GM12878 (cell line): ENCODE data around the gene KIFC3. TPM values are rescaled to one million over a fixed set of nuclear protein-coding genes. Genes with fewer than 3 reads are reported as not detected.
"Not testable (repeated sequence)": the region's sequence is repeated elsewhere in the genome, so short reads cannot be mapped to it uniquely, and the experiment has no call there.

Experiments used
- ATAC-seq: fragments of 200-7000 bp; cut with Tn5 transposase; 3 replicates; pipeline ENCODE4 v1.9.1; 2020; ENCODE audit warnings: mild to moderate bottlenecking, moderate library complexity
- BruUV-seq: library from RNA; stranded (reverse); fragments of 400-500 nt; replicated peaks from 2 replicates; lab custom pipeline; 2021; lab: Mats Ljungman, UMichigan
- CTCF ChIA-PET: fragments of 300-600 bp; sonication (Branson Sonifier 250); formaldehyde crosslinking; extraction: SDS; loops from one replicate; lab custom pipeline; 2021; ENCODE audit warnings: inconsistent platforms; lab: Yijun Ruan, JAX
- POLR2A ChIA-PET: fragments of 350-600 bp; formaldehyde crosslinking; extraction: SDS; loops from one replicate; lab custom pipeline; 2021; ENCODE audit warnings: inconsistent platforms; lab: Charles Lee
- RAD21 ChIA-PET: fragments of 300-600 bp; sonication (Branson Sonifier 250); formaldehyde crosslinking; loops from one replicate; lab custom pipeline; 2023; ENCODE audit warnings: antibody characterized with exemption; ENCODE audit not compliant: unreplicated experiment; lab: Charles Lee
- SMC1A ChIA-PET: fragments of 300-600 bp; sonication (Branson Sonifier 250); formaldehyde crosslinking; loops from one replicate; lab custom pipeline; 2023; ENCODE audit not compliant: unreplicated experiment, uncharacterized antibody; lab: Charles Lee
- DNase-seq: peaks from one replicate; pipeline ENCODE4 v3.0.0-alpha.2; 2011; ENCODE audit warnings: low read depth, low spot score
- FAIRE-seq: peaks from 3 replicates; lab custom pipeline; 2011; peaks lifted over from hg19 to GRCh38; lab: Jason Lieb, UNC
- H2AFZ ChIP-seq: 2 replicates; pipeline ENCODE4 v1.6.0; 2011; ENCODE audit warnings: low read depth, low read length, control low read depth; ENCODE audit not compliant: control insufficient read depth
- H3K27ac ChIP-seq: 2 replicates; pipeline ENCODE4 v1.5.1; 2011; ENCODE audit warnings: control low read depth; ENCODE audit not compliant: control insufficient read depth, insufficient read depth
- H3K27me3 ChIP-seq, 2 experiments: replicated peaks in 1 of 2; 2 replicates each; pipeline versions ENCODE4 v1.6.0 to v1.6.1; 2011; ENCODE audit warnings: low read length in 1 of 2; ENCODE audit not compliant: control insufficient read depth in 2 of 2, insufficient read depth in 2 of 2
- H3K36me3 ChIP-seq, 2 experiments: 2 replicates each; pipeline ENCODE4 v1.5.1; 2011; ENCODE audit warnings: low read length in 1 of 2; ENCODE audit not compliant: control insufficient read depth in 2 of 2, insufficient read depth in 2 of 2
- H3K4me1 ChIP-seq: 2 replicates; pipeline ENCODE4 v1.6.1; 2011; ENCODE audit warnings: mild to moderate bottlenecking, low read length, moderate library complexity, mixed read lengths; ENCODE audit not compliant: control insufficient read depth, insufficient read depth
- H3K4me2 ChIP-seq: 2 replicates; pipeline ENCODE4 v1.6.0; 2011; ENCODE audit warnings: control low read depth; ENCODE audit not compliant: control insufficient read depth, insufficient read depth
- H3K4me3 ChIP-seq: fragments of 200-600 bp; sonication (generic); 2 replicates; pipeline ENCODE4 v1.5.1; 2016
- H3K79me2 ChIP-seq: 2 replicates; pipeline ENCODE4 v1.6.0; 2011; ENCODE audit warnings: low read length; ENCODE audit not compliant: control insufficient read depth, insufficient read depth
- H3K9ac ChIP-seq: 2 replicates; pipeline ENCODE4 v1.8.0; 2011; ENCODE audit warnings: low read length, control low read depth, mixed read lengths; ENCODE audit not compliant: control insufficient read depth, insufficient read depth
- H3K9me3 ChIP-seq: replicated peaks from 3 replicates; pipeline ENCODE4 v1.5.1; 2011; ENCODE audit warnings: mild to moderate bottlenecking, low read length; ENCODE audit not compliant: control insufficient read depth, insufficient read depth
- H4K20me1 ChIP-seq: 2 replicates; pipeline ENCODE4 v1.6.0; 2011; ENCODE audit not compliant: control insufficient read depth, insufficient read depth
- PAX5 ChIP-seq: IDR thresholded peaks from 2 replicates; pipeline ENCODE4 v1.6.1; 2011; ENCODE audit warnings: low read depth, low read length, borderline replicate concordance
- SUPT20H ChIP-seq: IDR thresholded peaks from 2 replicates; pipeline ENCODE4 v1.6.1; 2011; ENCODE audit warnings: low read depth, mild to moderate bottlenecking, low read length, moderate library complexity, borderline replicate concordance; ENCODE audit not compliant: control insufficient read depth
- WGBS: methylation state at CpG from one replicate; pipeline ENCODE4 v1.1.6; 2016; ENCODE audit warnings: low lambda C conversion rate; ENCODE audit not compliant: insufficient replicate concordance, insufficient coverage; ENCODE audit errors: missing lambda C conversion rate; 5-methylcytosine and 5-hydroxymethylcytosine counted together
- in situ Hi-C: fragments of 300-500 bp; cut with MboI; formaldehyde crosslinking; loops from 9 replicates; pipeline ENCODE4 v1.14.3; 2018; ENCODE audit warnings: mixed read lengths
- intact Hi-C: fragments of 100-400 bp; cut with micrococcal nuclease; formaldehyde crosslinking; loops from one replicate; pipeline ENCODE4 v1.14.2; 2022; ENCODE audit not compliant: unreplicated experiment
- polyA plus RNA-seq, 11 experiments: library from polyadenylated mRNA; depleted of rRNA in 4 of 11; unstranded in 6 of 11; stranded (reverse) in 5 of 11; fragments of >200 nt; fragmentation: Nextera tagmentation in 4 of 11; fragmentation: Illumina TruSeq in 1 of 11; extraction: Ambion mirVana in 4 of 11; extraction: Trizol in 1 of 11; gene quantifications; 1 replicate in 1 of 11; 2 replicates in 10 of 11; pipeline versions ENCODE4 v1.2.1 to v1.2.3, GENCODE V29; 2011 to 2016; ENCODE audit warnings: inconsistent platforms in 2 of 11, missing spikeins in 2 of 11, low read depth in 1 of 11
- total RNA-seq, 4 experiments: library from RNA; depleted of rRNA in 3 of 4; stranded (reverse); fragments of >200 nt in 3 of 4; fragmentation: Illumina TruSeq in 1 of 4; extraction: Trizol in 1 of 4; gene quantifications; 2 replicates each; pipeline versions ENCODE4 v1.2.1 to v1.2.3, GENCODE V29; 2013 to 2021
- TF ChIP-seq, protein P1 (sequence below): IDR thresholded peaks from 2 replicates; pipeline ENCODE4 v1.6.1; 2011; ENCODE audit warnings: mild to moderate bottlenecking, low read depth, low read length, moderate library complexity; ENCODE audit not compliant: insufficient replicate concordance
- TF ChIP-seq, protein P2 (sequence below), 3 experiments: IDR thresholded peaks in 2 of 3; conservative IDR thresholded peaks in 1 of 3; 2 replicates each; pipeline ENCODE4 v1.5.1; 2011; ENCODE audit warnings: low read depth in 3 of 3, low read length in 3 of 3, mild to moderate bottlenecking in 3 of 3, control low read depth in 2 of 3, moderate library complexity in 2 of 3, inconsistent platforms in 1 of 3, mixed read lengths in 1 of 3; ENCODE audit not compliant: control insufficient read depth in 2 of 3, insufficient read depth in 1 of 3; ENCODE audit errors: extremely low read depth in 1 of 3

The KIFC3 gene
- total and polyA plus RNA-seq, 10 of the 15 experiments (the other 5 are each of a cell fraction or from before 2014, with no cell fraction given): 0.22 to 1.3 (median 0.26) TPM; not detected in 3

DNA sequence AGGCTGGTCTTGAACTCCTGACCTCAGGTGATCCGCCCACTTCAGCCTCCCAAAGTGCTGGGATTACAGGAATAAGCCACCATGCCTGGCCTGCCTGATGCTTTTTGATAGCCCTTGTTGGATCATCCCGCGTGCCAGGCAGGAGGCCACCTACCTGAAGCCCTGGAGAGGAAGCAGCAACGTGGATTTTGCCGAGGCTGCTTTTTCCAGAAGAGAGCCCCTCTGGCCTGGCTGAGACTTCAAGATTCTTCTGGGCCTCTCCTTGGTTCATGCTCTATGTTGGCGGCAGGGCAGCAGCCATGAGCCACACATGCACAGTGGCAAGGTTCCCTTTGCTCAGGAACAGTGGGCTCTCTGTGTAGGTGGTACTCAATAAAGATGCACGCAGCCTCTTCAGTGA lies 55.2 kb downstream of the KIFC3 start (continued):
- TF ChIP-seq, protein P1, sequence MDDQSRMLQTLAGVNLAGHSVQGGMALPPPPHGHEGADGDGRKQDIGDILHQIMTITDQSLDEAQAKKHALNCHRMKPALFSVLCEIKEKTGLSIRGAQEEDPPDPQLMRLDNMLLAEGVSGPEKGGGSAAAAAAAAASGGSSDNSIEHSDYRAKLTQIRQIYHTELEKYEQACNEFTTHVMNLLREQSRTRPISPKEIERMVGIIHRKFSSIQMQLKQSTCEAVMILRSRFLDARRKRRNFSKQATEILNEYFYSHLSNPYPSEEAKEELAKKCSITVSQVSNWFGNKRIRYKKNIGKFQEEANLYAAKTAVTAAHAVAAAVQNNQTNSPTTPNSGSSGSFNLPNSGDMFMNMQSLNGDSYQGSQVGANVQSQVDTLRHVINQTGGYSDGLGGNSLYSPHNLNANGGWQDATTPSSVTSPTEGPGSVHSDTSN: no peak
- TF ChIP-seq SUPT20H (no peak), PAX5 (no peak)
- TF ChIP-seq, protein P2, sequence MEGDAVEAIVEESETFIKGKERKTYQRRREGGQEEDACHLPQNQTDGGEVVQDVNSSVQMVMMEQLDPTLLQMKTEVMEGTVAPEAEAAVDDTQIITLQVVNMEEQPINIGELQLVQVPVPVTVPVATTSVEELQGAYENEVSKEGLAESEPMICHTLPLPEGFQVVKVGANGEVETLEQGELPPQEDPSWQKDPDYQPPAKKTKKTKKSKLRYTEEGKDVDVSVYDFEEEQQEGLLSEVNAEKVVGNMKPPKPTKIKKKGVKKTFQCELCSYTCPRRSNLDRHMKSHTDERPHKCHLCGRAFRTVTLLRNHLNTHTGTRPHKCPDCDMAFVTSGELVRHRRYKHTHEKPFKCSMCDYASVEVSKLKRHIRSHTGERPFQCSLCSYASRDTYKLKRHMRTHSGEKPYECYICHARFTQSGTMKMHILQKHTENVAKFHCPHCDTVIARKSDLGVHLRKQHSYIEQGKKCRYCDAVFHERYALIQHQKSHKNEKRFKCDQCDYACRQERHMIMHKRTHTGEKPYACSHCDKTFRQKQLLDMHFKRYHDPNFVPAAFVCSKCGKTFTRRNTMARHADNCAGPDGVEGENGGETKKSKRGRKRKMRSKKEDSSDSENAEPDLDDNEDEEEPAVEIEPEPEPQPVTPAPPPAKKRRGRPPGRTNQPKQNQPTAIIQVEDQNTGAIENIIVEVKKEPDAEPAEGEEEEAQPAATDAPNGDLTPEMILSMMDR (IDR thresholded peaks at IDR 0.05 in 2 of 3, conservative IDR thresholded peaks at IDR 0.05 in 1 of 3; ENCODE audit: control insufficient read depth in 2 of 3, extremely low read depth in 1 of 3, insufficient read depth in 1 of 3, low read depth in 3 of 3, low read length in 3 of 3): no peak
- TF ChIP-seq, all 136 proteins: peak for 0

DNA sequence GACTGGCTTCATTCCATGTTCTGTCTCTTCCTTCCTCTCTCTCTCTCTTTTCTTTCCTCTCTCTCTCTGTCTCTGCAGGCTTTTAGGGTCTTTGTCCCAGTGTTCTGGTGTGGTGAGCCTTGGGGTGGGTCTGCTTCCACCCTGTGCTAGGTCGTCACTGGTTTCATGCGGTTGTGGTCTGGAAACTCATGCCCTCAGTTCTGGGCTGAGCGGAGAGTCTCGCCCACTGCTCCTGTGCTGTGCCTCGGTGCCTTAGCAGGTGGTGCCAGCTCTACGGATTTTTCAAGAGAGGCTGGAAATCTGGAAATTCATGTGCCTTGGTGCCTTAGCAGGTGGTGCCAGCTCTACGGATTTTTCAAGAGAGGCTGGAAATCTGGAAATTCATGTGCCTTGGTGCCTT lies 56.0 kb downstream of the KIFC3 start:
- POLR2A ChIA-PET: not testable (repeated sequence)

More for the DNA sequence above, 56.0 kb downstream of the KIFC3 start:
- H2AFZ ChIP-seq, SMC1A ChIA-PET, RAD21 ChIA-PET, H3K27me3 ChIP-seq, BruUV-seq, H3K4me1 ChIP-seq, H3K36me3 ChIP-seq, H3K9ac ChIP-seq, DNase-seq, H3K4me2 ChIP-seq, H3K79me2 ChIP-seq, in situ Hi-C loops, H3K4me3 ChIP-seq, CTCF ChIA-PET, H4K20me1 ChIP-seq, FAIRE-seq, intact Hi-C loops, ATAC-seq, H3K9me3 ChIP-seq, H3K27ac ChIP-seq: not testable (repeated sequence)
- 84% methylated on average over 7 of the region's 7 CpGs for whole genome bisulfite sequencing
